B cell (primary cell): Measurements from ENCODE around the gene PANK4.

Experiments used
- CTCF ChIP-seq: fragments of 200-600 bp; IDR thresholded peaks from one replicate; pipeline ENCODE4 v1.8.0; 2022; ENCODE audit warnings: antibody characterized with exemption, mild to moderate bottlenecking
- EZH2 ChIP-seq: IDR thresholded peaks from 2 replicates; pipeline ENCODE4 v1.6.1; 2012; ENCODE audit warnings: borderline replicate concordance, low read depth, mild to moderate bottlenecking, moderate library complexity, low read length; ENCODE audit not compliant: insufficient read depth, poor library complexity, severe bottlenecking

GRCh38 chr1:2477791-2478499 is 48.5 kb downstream of the PANK4 start:
- TF ChIP-seq EZH2 (no peak), CTCF (no peak)
